ENCODE measurements around the gene RUBCN. TPM values are rescaled to one million over a fixed set of nuclear protein-coding genes. Genes with fewer than 3 reads are reported as not detected.
"Not testable (repeated sequence)": the region's sequence is repeated elsewhere in the genome, so short reads cannot be mapped to it uniquely, and the experiment has no call there.

RUBCN gene
- total RNA-seq, 1 donor from 2014 or later: 8.8 TPM

DNA sequence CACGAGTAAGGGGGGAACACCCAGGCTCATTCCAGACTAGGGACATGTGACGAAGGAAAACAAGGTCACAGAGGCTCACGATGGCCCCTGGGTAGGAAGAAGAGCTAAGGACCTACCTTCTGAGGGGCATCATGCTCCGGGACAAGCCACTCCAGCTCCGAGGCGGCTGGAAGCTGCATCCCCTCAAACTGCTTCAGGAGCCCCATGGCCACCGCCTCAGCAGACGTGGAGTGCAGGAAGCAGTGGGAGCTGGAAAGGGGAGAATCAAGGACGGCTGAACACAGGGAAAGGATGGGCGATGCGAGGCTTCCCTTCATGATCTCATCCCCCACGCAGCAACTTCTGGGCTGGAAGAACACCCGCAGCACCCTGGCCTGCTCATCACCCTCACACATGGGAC, 53.5 kb downstream of the RUBCN start:
- no peak for DNase-seq

DNA sequence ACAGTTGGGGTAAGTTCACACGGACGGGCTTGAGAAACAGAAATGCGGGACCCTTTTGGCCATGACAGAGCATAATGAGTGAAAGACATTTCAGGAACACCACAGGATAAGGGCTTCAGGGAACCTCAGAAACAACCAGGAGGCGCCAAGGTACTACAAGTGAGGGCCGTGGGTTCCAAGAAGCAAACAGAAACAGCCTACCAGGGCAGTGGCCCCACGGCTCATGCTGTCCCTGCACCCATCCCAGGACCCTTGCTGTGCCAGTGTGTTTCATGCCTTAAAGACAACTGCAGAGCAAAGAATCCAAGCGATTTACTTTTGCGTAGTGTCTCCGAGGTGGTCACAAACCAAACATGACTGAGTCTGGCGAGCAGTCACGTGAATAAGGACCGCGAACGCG, 54.0 kb downstream of the RUBCN start:
- no peak for DNase-seq

DNA sequence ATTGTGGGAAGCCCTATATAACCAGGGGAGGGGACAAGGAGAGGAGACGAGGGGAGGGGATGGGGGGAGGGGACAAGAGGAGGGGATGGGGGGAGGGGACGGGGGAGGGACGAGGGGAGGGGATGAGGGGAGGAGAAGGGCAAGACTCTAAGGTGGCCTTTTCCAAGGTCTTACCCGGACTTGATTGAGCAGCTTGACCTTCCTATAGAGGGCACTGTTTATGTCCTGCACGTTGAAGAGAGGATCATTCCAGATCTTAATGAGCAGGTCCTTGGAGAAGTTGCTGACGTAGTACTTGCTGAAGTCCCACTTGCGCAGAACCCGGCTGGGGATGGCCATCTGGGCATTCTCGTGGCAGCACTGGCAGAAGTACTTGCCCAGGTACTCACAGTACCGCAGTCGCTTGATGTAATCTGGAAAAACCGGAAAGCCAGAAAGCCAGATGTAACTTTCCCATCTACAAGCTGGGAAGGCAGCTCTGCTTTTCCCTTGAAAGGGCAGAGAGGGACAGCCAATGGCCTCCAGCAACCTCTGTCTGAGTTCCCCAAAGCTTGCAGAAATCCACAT, 55.7 kb downstream of the RUBCN start:
- no peak for DNase-seq

DNA sequence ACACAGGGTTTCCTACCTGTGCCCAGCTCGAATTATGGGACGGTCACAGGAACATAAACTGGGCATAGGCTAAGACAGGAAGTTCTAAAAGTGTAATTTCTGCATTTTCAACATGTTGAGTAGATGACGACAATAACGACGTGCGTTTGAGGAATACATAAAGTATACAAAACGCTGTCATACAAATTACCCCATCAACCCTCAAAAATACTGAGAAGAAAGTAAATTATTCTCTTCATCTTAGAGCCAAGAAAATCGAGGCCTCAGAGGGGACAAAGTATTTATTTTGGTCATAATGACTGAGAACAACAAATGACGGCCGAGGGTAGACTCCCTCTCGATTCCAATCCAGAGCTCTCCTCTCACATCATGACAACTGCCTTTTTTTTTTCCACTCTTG, 60.8 kb downstream of the RUBCN start:
- DNase-seq: no peak

DNA sequence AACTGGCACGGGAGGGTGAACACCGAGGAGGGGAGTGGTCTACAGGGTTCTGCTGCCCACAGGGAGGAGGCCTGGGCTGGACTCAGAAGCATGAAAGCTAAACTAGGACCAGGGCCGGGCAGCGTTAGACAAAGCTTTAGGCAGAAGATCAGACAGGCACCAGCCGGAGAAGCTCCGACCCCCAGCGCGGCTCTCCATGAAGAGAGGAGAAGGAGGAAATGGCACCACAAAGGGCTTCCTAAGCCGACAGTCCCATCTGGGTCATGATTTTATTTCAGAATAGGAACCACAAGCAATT, 61.2 kb downstream of the RUBCN start:
- no peak for DNase-seq

DNA sequence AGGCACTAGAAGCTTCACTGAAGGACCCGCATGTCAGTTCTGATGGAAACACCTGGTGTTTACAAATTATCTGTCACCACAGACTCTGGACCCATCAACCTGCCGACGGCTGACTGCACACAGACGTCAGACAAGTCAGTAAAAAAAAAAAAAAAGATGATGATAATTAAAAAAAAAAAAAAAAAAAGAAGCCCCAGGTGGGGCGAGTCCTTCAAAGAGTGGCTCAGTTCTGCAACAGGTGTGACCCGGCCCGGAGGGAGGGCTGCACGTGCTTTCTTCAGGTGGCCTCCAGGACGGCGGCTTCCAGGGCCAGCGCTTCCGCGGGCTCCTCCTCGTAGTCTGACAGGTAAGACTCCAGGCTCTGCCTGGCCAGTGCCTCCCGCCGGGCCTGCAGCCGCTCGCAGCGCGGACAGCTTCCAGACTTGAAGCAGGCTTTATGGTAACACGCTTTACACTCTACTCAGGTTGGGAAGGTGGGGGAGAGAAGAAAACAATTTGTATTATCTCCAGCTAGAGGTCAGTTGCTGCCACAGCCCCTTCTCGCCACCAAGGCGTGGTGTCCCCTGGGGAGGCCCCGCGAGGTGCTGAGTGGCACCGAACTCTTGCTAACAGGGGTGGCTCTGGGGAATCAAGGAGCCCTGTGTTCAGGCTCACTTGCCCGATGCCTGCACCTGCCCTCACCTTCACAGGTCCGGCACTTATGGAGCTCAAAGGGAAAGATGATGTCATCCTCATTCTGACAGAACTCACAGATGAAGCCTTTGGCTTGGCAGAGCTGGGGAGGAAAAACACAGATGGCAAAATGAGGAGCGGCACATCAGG, 61.8 kb downstream of the RUBCN start:
- DNase-seq: no peak

DNA sequence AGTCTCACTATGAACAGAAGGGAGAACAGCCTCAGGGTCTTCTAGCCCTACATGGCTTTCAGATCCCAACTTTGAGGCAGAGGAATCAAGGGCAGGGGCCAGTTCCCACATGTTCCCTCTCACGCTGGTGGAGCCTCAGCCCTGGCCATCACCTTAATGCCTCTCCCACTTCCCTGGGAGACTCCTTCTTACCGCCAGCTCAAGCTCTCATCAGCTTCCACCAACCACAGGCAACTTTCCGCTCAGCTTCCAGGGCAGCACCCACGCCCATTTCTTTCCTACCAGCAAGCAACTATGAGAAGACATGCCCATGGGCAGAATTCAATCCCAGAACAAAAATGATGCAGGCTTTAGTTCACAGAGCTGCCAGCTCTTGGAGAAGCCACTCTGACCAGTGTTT, 63.5 kb downstream of the RUBCN start:
- DNase-seq: no peak

DNA sequence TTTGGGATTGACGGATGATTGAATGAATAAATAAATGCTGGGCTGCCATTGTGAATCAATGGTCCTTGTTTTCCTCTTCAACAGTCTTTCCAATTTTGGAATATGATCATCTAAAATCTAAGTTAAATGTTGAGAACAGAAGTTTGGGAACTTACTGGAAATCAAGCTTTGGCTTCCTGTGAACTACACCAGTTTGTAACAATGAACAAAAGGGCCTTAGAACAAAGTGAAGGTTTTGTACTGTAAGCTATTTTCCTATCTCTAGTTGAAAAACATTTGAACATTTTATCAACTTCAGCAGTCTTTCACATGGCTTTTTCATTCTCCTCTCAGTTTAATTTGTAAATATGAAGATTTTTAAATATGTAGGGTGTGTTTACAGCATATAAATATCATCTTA, 66.3 kb downstream of the RUBCN start:
- no peak for DNase-seq

DNA sequence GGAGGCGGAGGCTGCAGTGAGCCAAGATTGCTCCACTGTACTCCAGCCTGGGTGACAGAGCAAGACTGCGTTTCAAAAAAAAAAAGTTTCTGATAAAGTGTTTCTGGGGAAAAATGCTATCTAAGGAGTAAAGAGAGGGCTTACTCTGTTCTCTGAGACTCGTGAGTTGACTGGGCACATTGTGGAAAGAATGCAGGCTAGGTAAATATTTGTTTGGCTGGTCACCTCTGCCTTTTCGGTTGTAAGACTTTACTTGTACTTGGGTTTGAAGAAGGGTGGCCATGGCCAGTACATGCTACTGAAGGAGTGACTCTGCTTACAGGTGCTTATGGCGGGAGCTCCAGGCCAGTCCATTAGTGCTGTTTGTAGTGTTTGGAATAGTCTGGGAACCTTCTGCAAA, 68.7 kb downstream of the RUBCN start:
- no peak for DNase-seq

DNA sequence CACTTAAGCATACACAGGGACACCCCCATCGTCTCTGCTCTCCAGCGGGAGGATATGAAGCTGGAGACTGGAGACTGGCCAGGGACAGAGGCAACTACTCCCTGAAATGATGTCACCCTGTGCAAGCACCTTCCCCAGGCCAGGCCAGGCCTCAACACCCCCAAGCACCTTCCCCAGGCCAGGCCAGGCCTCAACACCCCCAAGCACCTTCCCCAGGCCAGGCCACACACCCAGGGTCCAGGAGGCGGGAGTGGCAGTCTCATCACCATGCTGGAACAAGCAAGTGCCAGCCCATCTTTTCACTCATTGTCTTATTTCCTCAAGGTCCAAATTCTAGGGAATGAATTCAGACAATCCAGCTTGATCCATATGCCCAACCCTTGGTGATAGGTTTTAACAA, 69.4 kb downstream of the RUBCN start:
- not testable (repeated sequence) for DNase-seq

DNA sequence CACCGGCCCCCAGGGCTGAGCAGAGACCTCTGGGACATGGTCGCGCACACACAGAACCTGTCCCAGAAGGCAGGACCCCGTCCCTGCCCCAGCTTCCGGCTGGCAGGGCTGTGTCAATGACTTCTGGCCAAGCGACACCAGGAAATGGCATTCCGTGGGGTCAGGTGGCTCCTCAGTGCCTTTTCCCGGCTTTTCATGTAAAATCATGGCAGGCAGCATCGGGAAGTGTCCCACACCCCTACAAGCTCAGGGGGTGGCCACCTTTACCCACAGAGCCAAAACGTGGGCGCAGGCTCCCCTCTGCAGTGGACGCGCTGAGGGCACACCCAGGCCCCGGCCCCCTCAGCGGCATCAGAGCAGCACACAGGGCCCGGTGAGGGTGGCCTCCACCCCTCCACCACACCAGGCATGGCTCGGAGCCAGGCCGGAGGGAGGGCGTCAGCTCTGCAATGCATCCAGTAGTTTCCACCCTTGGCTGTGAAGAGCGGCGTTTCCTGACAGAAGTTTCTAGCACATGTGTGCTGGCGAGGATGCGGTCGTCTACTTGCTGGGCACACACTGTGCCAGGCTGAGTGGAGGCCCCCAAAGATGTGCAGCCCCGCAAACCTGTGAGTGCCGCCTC, 70.4 kb downstream of the RUBCN start:
- DNase-seq: not testable (repeated sequence)

DNA sequence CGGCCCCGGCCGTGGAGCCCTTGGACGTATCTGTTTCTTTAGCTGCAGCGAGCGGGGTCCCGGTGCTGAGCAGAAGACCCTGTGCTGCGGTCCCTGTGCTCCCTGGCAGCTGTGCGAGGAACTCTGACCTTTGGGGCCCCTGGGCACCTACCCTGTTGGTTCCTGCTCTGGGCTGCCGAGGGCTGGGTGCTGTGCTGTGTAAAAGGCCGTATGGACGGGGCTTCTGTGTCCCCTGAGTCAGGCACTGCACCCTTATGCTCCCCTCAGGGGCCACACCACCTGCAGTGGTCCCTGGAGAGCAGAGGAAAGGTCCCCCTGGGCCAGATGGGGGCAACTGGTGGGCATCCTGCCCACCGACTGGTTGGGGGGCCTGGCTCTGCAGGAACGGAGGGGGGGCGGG, 71.2 kb downstream of the RUBCN start:
- DNase-seq: not testable (repeated sequence)

DNA sequence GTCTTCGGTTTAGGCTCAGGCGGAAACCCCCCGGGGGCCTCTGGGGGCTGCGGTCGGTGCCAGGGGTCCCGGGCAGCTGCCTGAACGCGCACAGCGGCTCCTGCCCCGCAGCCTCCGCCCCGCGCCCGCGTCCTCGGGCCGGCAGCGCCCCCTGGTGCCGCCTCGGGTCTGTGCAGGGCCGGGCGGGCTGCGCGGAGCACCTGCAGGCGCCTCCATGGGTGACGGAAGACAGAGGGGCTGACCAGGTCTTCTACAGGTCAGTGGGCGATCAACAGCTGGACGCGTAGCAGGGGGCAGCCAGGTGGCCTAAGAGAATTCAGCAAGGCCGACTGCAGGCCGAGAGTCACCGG, 71.6 kb downstream of the RUBCN start:
- DNase-seq: not testable (repeated sequence)

DNA sequence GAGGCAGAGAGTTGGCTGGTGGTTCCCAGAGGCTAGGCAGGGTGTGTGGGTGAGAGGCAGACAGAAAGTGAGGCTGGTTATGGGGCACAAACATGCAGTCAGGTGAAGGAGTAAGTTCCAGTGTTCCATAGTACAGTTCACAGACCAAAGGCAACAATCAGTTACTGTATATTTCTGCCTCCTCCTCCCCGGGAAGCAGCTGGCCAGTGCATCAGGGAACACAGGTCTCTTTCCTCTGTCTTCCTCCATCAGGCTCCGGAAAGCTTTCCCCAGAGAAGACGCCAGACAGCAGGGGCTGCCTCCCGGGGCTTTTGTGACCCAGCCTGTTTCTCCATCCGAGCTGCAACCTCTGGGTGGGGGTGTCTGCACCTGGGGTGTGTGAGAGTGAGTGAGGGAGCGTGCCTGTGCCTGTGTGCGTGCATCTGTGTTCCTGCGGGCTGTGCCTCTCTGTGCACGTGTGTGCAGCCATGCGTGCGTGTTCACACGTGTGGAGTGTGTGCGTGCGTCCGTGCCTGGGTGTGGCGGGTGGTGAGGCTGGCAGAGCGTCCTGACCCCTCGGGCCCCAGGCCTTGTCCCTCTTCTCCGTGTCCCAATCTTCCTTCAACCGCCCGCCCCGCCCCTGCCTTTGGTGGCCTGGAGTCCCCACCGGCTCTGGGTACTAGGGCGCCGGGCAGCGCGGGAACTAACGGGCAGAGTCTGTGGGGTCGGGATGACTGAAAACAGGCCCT, 72.1 kb downstream of the RUBCN start:
- DNase-seq: not testable (repeated sequence)

DNA sequence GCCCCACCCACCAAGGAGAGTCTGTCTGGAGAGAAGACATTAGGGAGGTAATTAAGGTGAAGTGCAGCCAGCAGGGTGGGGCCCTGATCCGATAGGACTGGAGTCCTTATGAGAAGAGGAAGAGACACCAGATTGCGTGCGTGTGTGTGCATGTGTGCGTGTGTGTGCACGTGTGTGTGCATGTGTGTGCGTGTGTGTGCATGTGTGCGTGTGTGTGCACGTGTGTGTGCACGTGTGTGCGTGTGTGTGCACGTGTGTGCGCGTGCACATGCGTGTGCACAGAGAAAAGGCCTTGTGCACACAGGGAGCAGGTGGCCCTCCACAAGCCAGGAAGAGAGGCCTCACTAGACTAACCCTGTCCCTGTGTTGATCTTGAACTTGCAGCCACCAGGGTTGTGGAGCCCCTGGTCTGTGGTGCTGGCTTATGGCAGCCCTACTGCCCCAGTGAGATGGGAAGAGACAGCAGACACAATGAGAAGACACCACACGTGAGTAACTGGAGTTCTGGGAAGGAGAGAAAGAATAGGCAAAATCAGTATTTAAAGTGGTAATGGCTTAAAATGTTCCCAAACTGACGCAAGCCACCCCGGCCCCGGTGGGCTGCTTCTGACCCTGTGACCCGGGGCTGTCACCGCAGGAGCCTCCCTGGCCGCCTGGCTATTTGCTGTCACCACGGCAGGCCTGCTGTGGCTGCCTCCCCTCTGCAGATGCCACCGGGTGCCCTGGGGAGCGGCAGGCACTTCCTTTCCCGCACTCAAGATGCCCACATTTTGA, 73.2 kb downstream of the RUBCN start:
- DNase-seq: not testable (repeated sequence)

DNA sequence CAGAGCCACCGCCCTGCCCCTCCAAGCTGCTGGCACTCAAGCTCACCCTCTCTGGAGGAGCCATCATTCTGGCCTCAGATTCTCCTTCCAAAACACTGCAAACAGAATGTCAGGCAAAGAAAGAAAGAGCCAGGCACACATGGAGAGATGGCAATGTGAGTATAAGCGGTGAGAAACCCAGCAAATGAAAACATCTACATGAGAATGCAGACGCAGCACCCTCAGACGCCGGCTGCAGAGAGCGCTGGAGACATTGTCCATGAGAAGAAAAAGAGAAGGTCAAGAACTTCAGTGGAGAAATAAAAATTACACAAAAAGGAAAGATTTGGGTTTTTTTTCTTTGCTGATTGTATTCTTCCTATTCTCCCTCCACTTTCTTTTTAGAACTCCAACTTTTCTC, 74.4 kb downstream of the RUBCN start:
- DNase-seq: not testable (repeated sequence)

DNA sequence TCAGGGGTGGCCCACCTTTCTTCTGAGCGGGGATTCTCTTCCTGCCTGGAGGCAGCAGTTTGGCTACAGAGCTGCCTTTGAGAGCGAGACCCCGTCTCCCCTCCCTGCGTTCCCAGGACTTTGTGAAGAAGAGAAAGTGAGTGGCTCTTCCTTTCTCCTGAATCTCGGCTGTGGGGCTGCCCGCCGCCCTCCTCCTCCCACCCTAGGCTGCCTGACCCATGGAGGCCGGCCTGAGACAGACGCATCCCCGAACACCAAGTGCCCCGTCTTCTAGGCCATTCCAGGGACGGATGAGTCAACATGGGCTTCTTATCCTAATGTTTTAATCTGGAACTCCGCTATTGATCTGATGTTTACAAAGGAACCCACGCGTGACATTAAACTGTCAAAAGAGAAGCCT, 74.8 kb downstream of the RUBCN start:
- not testable (repeated sequence) for DNase-seq

DNA sequence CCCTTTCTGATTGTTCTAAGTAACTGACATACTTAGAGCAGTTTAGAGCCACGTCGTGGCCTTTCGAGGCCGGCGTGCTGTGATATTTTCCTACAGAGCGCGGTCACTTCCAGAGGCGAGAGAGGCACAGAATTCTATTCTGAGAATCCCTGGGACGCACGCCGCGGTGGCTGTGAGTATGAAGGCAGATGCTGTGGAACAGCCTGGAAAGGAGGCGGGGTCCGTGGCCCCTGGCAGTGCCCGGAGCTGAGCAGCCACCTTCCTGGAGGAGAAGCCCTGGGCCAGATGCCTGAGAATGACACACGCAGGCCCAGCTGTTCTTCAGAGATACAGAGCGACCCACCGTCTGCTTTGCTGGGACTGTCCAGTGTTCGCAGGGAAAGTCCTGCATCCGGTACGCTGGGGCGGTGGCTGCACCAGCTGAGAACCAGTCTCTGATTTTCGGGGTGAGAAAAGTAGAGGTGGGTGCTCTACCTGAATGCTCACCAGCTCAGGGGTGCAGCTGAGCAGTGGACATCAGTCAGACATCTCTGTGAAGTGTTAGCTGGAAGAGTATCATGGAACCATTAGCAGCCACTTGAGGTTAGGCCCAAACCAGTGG, 75.4 kb downstream of the RUBCN start:
- not testable (repeated sequence) for DNase-seq

DNA sequence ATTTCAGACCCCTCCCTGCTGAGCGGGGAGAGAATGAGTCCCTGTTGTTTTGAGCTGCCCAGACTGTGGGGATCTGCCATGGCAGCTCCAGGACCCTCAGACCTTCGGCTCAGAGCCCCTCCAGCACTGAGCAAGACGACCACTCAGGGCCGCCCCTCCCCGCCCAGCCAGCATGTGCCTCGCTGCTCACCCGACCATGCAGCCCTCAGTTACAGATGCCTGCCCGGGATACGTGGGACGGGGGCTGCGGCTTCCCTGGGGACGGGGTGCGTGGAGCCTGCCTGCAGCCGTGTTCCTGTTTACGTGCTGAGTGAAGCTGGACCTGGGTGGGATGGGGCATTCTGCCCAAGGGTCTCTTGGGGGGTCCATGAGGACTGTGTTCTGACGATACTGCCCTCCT, 77.0 kb downstream of the RUBCN start:
- not testable (repeated sequence) for DNase-seq

DNA sequence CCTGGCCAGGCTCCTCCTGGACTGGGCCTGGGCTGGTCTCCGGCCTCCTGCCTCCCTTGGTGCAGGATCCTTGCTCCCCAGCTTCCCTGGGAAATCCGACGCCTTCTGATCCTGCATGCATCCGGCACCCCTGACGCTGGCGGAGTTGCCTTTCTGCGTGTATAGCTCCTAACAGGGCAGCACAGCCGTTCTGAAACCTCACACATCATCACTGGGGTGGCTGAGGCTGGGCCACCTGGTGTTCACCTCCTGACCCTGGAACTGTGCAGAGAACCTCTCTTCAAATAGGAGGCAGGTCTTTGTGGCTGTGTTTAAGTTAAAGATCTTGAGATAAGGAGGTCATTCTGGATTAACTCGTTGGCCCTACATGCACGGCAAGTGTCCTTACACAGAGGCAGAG, 77.6 kb downstream of the RUBCN start:
- not testable (repeated sequence) for DNase-seq

DNA sequence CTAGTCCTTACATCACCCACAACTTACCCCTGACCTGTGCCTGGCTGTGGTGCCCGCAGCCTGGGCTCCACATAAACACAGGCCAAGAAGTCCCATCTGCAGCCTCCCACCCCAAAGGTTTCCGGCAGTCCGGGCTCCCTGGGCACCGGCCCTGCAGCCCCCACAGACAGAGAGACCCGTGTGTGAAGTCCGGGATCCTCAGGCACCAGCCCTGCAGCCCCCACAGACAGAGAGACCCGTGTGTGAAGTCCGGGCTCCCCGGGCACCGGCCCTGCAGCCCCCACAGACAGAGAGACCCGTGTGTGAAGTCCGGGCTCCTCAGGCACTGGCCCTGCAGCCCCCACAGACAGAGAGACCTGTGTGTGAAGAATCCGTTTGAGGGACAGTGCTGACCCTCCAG, 78.0 kb downstream of the RUBCN start:
- DNase-seq: not testable (repeated sequence)

DNA sequence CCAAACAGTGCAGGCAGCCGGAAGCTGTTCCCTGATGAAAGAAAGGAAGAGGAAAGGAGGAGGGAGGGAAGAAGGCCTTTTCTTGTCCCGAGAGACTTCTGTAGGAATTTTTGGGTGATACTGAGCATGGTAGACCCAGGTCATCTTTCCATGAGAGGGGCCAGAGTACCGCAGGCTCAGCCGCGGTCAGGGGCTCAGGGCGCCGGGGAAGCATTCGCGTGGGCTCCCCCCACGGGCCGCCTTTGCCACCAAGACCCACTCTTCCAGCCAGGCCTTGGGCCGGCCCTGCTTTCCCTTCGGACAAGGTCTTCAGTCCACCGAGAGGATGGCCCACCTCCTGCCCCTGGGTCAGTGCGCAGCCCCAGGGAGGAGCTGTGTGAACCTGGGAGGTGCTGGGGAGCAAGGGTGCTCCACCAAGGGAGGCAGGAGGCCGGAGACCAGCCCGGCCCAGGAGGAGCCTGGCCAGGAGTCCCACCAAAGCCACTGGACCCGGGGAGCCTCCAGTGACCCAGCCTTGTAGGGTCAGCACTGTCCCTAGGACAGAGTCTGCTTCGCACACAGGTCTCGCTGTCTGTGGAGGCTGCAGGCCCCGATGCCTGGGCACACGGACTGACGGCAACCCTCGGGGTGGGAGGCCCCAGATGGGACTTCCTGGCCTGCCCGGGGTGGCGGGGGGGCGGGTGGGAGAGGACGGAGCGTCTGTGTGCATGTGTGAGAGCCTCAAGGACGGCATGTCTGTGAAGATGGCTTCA, 79.0 kb downstream of the RUBCN start:
- DNase-seq: not testable (repeated sequence)
